Epidermal melanocyte (primary cell): Measurements from ENCODE around the gene SKIL.
"Not testable (repeated sequence)": the region's sequence is repeated elsewhere in the genome, so short reads cannot be mapped to it uniquely, and the experiment has no call there.

Experiments used
- DNase-seq: peaks from one replicate; pipeline ENCODE4 v3.0.0; 2011; ENCODE audit warnings: low spot score; ENCODE audit not compliant: insufficient read length

Gene SKIL

GRCh38 chr3:170357176-170358041 lies at the start of gene SKIL:
Gene SKIL, plus strand, starts transcription at chr3:170357715. Its CDS starts 2,617 bp downstream, at chr3:170360332.
- peak; percentile 62 for DNase-seq

GRCh38 chr3:170309046-170309445 lies 48.5 kb upstream of the SKIL start:
- DNase-seq: no peak

- DNase-seq: no peak
Measured at GRCh38 chr3:170317954-170318353, 39.6 kb upstream of the SKIL start.

GRCh38 chr3:170320461-170321121 lies 36.9 kb upstream of the SKIL start:
- DNase-seq: no peak

- no peak for DNase-seq
Measured at GRCh38 chr3:170321321-170322034, 36.0 kb upstream of the SKIL start.

GRCh38 chr3:170322566-170323269 lies 34.8 kb upstream of the SKIL start:
- no peak for DNase-seq

GRCh38 chr3:170323331-170323730 lies 34.2 kb upstream of the SKIL start:
- no peak for DNase-seq

- no peak for DNase-seq
Measured at GRCh38 chr3:170324962-170325361, 32.6 kb upstream of the SKIL start.

- no peak for DNase-seq
Measured at GRCh38 chr3:170327040-170327808, 30.3 kb upstream of the SKIL start.

GRCh38 chr3:170327868-170328548 lies 29.5 kb upstream of the SKIL start:
- not testable (repeated sequence) for DNase-seq

- no peak for DNase-seq
Measured at GRCh38 chr3:170330366-170330765, 27.1 kb upstream of the SKIL start.

GRCh38 chr3:170331143-170331542 lies 26.4 kb upstream of the SKIL start:
- DNase-seq: no peak

GRCh38 chr3:170337420-170337819 lies 20.1 kb upstream of the SKIL start:
- DNase-seq: no peak

GRCh38 chr3:170338690-170339340 lies 18.7 kb upstream of the SKIL start:
- no peak for DNase-seq

GRCh38 chr3:170342273-170342672 lies 15.2 kb upstream of the SKIL start:
- not testable (repeated sequence) for DNase-seq

GRCh38 chr3:170343859-170344258 lies 13.7 kb upstream of the SKIL start:
- not testable (repeated sequence) for DNase-seq

- no peak for DNase-seq
Measured at GRCh38 chr3:170344971-170345370, 12.5 kb upstream of the SKIL start.

- no peak for DNase-seq
Measured at GRCh38 chr3:170346481-170347392, 10.8 kb upstream of the SKIL start.
